ENCODE results near the gene GALNT12. TPM values are rescaled to one million over a fixed set of nuclear protein-coding genes. Genes with fewer than 3 reads are reported as not detected.

The GALNT12 gene
- total RNA-seq, 2 donors from 2014 or later: 0.91 to 1.1 TPM

DNA sequence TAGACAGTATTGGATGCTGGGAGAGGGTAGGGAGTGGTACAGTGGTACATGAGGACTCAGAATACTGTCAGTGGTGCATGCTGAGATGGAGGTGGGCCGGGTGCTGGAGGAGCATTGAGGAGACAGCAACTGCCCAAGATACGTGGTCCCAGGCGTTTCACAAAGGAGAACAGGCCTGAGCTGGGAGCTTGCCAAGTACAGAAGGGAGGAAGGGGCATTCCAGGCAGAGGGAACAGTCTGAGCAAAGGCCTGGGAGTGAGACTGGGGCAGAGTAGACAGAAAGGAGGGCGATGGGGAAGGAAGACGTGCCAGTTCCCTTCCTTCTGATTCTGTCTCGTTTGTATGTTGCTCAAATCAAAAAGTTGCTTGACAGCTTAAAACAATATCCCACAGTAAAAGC is 15.2 kb downstream of the GALNT12 start:
- no peak for ATAC-seq
- intact Hi-C loops (cut with DNase I): no loop called here
- no peak for DNase-seq

DNA sequence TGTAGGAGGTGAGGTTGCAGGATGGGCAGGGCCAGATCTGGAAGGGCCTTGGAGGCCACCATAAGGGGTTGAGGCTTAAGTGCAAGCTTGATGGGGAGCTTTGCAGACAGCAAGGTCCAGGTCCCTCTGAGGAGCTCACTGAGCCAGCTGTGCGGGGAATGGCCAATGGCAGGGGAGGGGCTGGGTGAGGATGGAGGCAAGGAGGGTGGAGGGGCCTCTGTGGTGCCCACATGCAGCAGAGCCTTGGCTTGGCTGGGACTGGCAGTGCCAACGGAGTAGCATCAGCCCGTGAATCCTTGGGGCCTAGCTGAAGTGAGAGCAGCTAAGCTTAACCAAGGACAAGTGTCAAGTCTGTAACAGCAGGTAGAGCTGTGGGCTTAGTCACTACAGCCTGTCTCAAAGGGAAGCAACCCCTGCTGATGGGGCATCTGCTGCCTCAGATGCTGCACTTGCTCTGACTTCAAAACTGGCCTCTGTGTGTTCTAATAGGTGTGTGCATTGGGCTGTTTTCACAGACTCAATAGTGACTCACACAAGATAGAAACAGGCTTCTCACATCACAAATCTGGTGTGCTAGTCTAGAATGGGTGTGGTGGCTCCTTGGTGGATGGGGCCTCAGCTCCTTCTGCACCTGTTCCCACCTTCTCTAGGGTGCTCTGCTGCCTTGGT is 16.3 kb downstream of the GALNT12 start:
- DNase-seq (no peak), ATAC-seq (no peak)
- intact Hi-C loops (cut with DNase I): no loop called here

DNA sequence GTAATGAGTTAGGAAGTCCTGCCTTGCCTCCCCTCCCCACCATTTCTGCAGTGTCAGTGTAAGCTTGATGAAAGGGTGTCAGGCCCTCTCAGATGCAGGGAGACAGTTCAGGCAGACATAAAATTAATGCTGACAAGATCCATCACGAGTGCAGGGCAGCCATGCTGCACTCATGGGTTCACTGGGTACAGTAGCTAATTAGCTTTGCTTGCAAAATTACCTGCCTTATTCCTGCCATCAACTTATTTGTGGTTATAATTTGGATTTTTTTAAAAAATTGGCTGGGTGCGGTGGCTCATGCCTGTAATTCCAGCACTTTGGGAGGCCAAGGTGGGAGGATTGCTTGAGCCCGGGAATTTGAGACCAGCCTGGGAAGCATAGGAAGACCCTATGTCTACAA is 17.9 kb downstream of the GALNT12 start:
- intact Hi-C loops (cut with DNase I): no loop called here
- DNase-seq: no peak
- no peak for ATAC-seq

DNA sequence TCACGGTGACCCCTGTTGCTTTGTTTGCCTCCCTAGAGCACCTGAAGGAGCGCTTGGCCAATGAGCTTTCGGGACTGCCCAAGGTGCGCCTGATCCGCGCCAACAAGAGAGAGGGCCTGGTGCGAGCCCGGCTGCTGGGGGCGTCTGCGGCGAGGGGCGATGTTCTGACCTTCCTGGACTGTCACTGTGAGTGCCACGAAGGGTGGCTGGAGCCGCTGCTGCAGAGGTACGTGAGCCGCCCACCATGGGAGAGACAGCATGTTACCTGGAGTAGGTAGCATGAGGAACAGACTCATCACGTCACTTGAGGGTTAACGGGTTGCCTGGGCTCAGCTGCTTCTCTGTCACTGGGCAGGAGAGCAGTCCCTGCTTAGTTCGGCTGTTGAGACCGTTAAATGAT is 19.2 kb downstream of the GALNT12 start:
- intact Hi-C loops (cut with DNase I): no loop called here
- no peak for DNase-seq
- no peak for ATAC-seq

DNA sequence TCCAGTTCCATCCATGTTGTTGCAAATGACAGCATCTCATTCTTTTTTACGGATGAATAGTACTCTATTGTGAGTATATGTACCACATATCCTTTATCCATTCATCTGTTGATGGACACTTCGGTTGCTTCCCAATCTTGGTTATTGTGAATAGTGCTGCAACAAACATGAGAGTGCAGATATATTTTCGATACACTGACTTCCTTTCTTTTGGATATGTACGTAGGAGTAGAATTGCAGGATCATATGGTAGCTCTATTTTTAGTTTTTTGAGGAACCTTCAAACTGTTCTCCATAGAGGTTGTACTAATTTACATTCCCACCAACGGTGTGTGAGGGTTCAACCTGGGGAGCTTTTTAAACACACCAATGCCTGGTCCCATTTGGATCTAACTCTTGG is 22.3 kb downstream of the GALNT12 start:
- intact Hi-C loops (cut with DNase I): no loop called here
- ATAC-seq: no peak
- no peak for DNase-seq

DNA sequence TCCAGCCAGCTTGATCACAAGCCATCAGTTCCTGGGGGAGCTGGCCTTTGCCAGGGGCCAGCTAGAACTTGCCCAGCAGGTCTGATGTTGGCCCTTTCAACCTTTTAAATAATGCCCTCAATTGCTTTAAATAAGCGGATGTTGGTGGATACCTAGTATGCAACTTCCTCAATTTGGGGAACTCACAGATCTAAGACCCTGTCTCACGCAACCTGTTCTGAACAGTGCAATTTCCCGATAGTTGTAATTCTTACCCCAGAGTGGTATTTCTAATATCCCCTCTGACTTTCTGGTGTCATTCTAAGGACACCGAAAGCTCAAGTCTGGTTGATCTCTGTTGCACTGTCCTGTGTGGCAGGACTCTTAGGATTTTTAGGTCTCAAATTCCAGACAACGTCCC is 23.1 kb downstream of the GALNT12 start:
- intact Hi-C loops (cut with DNase I): no loop called here
- ATAC-seq (no peak), DNase-seq (no peak)

DNA sequence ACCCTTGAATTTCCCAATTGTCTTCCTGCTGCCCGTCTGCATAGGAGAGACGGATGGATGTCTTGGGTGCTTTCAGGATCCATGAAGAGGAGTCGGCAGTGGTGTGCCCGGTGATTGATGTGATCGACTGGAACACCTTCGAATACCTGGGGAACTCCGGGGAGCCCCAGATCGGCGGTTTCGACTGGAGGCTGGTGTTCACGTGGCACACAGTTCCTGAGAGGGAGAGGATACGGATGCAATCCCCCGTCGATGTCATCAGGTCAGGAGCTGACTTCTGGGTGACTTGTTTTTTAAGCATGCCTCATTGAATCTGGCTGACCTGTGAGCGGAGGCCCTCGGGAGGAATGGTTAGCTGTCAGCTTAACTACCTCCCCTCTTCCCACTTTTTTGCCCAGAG is 24.2 kb downstream of the GALNT12 start:
- DNase-seq (no peak), ATAC-seq (no peak)
- intact Hi-C loops (cut with DNase I): no loop called here

DNA sequence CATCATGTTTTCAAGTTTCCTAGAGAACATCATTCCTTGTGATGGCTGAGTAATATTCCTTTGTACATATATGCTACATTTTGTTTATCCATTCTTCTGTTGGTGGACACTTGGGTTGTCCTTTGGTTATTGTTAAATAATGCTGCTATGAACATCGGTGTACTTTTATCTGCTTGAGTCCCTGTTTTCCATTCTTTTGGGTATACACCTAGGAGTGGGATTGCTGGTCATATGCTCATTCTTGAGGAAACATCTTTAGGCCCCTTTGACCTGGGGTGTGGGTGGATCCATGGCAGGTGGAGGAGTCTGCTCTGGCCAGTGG is 25.3 kb downstream of the GALNT12 start:
- intact Hi-C loops (cut with DNase I): no loop called here
- ATAC-seq: no peak
- no peak for DNase-seq

DNA sequence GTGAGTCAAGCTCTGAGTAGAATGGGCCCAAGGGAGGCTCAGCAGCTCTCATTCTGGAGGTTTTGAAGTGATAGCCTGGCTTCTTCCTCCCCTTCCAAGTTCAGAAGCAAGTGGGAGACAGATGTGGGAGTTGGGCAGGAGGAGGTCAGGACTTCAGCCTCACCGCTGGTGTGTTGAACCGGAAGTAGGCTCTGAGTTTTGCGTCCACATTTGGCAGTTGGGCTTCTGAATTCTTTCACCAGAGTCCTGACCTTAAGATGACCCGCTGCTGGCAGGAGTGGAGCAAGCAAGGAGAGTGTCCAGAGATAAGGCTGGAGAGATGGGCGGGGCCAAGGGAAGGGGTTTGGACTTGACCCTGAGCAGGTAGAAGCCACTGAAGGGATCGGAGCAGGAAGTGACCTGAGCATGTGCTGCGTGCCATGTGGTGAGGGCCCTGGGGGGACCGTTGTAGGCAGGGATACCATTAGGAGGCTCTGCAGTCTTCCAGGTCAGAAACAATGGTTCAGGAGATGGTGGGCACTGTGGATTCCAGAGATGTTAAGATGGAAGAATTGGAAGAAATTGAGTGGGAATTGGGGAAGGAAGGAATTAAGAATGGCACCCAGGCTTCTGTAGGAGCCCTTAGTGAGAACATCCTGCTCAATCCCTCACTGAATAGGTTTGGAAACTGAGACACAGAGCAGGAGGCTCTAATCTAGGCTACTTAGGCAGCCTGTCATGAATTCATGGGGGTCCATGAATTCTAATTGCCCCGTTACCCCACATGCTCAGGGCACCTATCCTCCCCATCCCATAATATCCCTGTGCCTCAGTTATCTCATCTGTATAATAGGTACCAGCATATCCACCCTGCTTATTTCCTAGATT is 25.9 kb downstream of the GALNT12 start:
- ATAC-seq (peak; percentile 68 to 83), DNase-seq (peak; percentile 66)
- intact Hi-C loops (cut with DNase I): no loop called here

DNA sequence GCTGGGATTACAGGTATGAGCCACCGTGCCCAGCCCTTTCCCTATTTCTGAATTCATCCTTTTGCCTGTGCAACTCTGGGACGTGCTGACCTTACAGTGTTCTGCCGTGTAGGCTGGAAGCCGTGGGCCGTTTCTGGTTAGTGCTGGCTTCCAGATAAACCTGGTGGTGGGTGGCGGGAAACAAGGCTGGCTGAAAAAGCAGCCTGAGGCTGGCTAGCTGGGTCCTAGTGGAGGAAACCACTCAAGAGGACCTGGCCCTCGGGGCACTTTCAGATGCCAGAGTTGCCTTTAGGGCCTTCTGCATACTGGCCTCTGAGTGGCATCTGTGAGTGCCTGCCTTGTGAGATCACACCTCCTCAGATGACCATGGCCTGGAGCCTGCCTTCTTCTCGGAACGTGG is 26.9 kb downstream of the GALNT12 start:
- intact Hi-C loops (cut with DNase I): no loop called here
- no peak for ATAC-seq
- DNase-seq: no peak

DNA sequence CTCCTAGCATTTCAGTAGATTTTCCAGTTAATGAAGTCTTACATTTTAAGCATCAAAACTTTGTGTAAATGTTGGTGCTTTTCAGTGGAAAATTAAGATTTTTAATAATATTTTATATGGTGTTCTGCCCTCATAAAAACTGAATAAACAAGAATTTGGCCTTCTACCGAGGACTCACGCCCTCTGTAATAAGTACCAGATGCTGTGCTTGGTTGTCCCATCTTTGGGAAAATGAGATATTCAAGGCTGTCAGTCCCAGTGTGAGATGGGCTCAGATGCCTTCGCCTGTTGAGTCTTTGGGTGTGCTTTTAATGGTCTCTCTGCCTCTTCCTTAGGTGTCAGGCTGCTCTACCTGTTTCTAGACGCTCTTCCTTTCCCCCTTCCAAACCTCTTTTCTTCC is 28.7 kb downstream of the GALNT12 start:
- ATAC-seq: no peak
- intact Hi-C loops (cut with DNase I): no loop called here
- no peak for DNase-seq

DNA sequence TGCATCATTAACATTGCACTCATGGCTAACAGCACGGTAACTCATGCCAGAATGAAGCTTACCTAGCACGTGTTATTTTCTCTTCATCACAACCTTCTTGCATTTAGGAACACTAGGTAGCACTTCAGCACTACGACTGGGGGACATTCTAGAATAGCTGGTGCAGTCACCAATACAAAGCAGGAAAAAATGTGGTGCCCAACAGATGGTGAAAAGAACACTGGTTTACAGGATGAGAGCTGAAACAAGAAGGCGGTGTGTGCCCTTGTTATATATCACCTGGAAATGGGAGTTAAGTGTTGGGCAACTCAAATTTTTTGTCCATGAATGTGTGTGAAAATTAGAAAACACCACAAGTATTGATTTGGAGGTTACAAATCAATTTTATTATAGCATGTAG is 30.0 kb downstream of the GALNT12 start:
- intact Hi-C loops (cut with DNase I): no loop called here

DNA sequence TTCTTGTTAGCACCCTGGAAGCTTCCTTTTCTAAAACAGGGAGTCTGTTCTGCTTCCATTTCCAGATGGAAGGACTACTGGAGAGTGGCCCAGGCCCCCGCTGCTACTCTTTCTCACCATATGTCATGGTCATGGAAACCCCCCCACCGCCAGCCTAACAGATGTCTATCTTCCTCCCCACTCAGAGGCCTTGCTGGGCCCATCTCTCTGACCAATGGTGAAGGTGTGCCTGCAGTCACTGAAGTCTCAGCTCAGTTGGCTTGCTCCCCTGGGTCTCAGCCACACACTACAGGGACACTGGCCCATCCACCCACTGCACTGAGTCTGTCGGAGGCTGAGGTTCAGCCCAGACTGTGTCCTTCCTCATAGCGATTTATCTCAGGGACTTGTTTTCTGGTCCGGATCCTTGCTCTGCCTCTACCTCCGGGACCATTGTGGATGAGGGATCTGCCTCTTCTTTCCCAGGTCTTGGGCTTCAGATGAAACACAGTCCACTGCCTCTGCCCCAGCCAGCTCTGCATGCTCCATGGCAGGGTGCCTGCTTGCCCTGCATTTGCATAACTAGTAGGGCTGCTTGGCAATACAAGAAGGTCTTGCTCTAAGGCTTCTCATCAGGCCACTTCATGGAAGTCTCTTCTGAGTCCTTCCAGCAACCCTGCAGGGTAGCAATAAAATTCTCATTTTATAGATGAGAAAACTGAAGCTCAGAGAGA is 30.8 kb downstream of the GALNT12 start:
- no peak for DNase-seq
- no peak for ATAC-seq
- intact Hi-C loops (cut with DNase I): no loop called here

More for the DNA sequence above, 30.0 kb downstream of the GALNT12 start:
- no peak for DNase-seq
- ATAC-seq: no peak

DNA sequence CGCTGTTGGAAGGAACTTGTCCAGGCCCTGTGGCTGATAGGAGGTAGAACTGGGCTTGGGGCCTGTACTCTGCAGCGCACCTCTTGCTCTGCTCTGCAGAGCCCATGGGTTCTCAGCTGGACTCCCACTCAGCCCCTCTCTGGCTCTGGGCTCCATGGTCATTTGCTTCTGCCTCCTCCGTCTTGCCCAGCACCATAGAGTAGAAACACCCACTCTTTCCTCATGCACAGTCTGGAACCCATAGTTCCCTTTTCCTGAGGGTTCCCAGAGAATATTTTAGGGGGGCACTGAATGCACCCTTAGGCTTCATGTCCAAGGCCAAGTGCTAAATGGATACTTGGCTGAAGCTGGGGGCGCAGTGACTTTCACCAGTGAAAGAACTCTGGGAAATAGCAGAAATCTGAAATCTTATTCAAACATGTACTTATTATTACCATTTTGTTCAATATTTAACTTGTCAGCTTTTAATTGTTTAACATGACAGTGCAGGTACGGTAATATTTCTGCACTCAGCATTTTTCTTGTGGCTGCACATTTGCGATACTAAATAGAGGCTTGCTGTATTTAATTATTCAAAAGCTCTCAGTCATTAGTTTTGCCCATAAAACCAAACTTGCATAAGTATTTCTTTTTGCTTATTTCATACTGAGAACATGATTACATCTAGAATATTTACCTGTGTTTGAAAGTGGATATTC is 31.5 kb downstream of the GALNT12 start:
- no peak for ATAC-seq
- no peak for DNase-seq
- intact Hi-C loops (cut with DNase I): no loop called here

DNA sequence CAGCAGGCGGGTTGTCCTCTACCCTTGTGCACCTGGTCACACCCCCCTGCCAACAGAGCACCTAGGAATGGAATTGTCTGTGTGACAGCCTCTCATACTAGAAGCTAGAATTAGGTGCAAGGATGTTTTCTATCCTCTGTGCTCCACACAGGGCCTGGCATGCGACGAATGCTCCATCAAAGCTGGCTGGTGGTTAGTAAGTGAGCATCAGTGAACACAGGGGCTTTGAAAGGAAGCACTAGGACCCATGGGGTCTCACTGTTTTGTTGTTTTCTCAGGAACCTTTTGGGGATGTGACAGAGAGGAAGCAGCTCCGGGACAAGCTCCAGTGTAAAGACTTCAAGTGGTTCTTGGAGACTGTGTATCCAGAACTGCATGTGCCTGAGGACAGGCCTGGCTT is 32.3 kb downstream of the GALNT12 start:
- ATAC-seq (no peak), DNase-seq (no peak)
- intact Hi-C loops (cut with DNase I): no loop called here

DNA sequence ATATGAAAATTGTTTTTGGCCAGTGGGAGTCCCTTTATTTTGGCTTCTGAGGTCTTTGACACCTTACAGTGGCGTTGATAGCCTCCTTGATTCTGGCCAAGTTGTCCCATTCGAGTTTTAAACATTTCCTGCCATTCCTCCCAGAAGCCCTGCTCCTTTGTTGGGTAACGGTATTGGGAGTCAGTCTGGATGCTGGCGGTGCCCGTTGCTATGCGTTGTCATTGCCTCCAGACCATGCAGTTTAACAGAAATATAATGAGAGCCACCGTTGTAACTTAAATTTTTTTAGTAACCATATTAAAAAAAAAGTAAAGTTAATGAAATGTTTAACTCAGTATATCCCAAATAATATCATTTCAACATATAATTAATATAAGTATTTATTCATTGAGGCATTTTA is 35.0 kb downstream of the GALNT12 start:
- intact Hi-C loops (cut with DNase I): no loop called here
- no peak for ATAC-seq
- DNase-seq: no peak

DNA sequence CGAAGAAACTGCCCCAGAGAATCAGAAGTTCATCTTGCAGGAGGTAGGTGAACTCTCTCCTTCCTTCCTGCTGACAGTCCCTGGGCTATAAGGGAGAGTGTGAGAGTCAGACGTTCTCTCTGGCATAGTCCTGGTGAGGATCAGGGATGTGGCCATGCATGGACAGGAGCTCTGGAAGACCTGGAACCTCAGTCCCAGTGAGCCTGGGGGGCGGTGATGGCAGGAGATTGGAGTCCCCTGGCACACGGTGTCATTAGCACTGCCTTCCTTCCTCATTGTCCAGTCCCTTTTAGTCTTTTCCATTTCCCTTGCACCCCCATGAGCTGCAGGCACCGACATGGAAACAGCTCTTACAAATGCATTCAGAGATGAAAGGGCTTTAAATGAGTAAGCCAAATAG is 38.6 kb downstream of the GALNT12 start:
- intact Hi-C loops (cut with DNase I): loop anchor here in 1 of 2 donors (5.0 kb wide), 1 partner anchor 296 kb away; no protein-coding TSS in a partner anchor
- DNase-seq: no peak

DNA sequence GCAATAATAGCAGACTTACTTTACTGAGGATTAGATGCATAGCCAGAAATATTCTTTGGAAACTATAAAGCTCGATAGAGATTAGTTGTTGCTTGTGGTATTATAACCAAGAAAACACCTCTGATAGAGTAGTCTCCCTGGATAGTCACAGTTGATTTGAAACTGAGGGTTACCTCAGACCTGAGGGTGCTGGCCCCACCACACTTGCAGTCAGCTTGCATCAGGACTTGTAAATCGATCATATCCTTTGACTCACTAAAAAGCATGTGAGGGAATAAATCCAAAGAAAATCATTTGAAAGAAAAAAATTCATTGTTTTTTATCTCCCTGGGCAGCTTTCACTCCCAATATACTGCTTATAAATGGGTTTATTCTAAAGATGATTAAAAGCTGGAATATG is 39.4 kb downstream of the GALNT12 start:
- intact Hi-C loops (cut with DNase I): loop anchor here in 1 of 2 donors (5.0 kb wide), 1 partner anchor 295 kb away; no protein-coding TSS in a partner anchor
- ATAC-seq (no peak), DNase-seq (no peak)

More for the DNA sequence above, 38.6 kb downstream of the GALNT12 start:
- no peak for ATAC-seq

DNA sequence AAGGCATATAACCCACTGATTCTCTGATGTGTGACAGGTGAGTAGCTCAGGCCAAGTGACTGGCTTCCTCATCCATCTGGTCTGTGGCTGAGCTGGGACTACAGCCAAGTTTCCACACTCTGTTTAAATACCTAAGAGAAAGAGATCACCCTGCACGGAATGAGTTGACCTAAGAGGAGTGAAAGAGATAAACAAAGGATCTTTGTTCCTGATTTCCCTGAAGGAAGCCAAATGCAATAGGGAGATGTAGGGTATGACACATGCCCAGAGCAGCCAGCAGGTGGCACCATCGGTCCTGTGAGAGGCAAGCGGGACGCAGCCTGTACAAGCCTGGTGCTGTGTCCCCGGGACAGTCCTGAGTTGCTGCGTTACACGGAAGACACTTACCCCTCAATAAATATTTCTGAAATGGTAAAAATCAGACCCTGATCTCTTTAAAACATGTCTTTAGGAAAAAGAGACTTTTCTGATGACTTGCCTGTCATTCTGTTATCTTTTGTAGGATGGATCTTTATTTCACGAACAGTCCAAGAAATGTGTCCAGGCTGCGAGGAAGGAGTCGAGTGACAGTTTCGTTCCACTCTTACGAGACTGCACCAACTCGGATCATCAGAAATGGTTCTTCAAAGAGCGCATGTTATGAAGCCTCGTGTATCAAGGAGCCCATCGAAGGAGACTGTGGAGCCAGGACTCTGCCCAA is 41.1 kb downstream of the GALNT12 start:
- ATAC-seq: peak; percentile 98 to 99
- intact Hi-C loops (cut with DNase I): loop anchor here in 1 of 2 donors (5.0 kb wide), 1 partner anchor 294 kb away; no protein-coding TSS in a partner anchor
- DNase-seq: peak; percentile 93
